Measurements from ENCODE around the gene HOXD9.
A peak's percentile ranks its signal among the peaks of the same experiment; 100 is the strongest.

The HOXD9 gene

GRCh38 chr2:176130957-176131847 is 8.7 kb downstream of the HOXD9 start:
- H3K4me3 ChIP-seq (ENCODE audit: low read depth, low read length): peak overlapping the region; percentile 37
- peak overlapping the region; percentile 78 for H3K9ac ChIP-seq (ENCODE audit: low read length)
- no peak overlapping the region for H3K27ac ChIP-seq (ENCODE audit: low read depth, low read length)
- H3K9me3 ChIP-seq (ENCODE audit: control insufficient read depth, insufficient read depth, low read depth, low read length): no peaks in the 10 kb centered on the region
- H3K36me3 ChIP-seq (ENCODE audit: control insufficient read depth, insufficient read depth, low read length): no peaks in the 10 kb centered on the region
- H3K4me1 ChIP-seq (ENCODE audit: control insufficient read depth, insufficient read depth, low read length): peaks cover 27% of the 10 kb centered on the region
- H3K27me3 ChIP-seq (ENCODE audit: control insufficient read depth, insufficient read depth, low read length): peaks cover 100% of the 10 kb centered on the region

- Histone ChIP-seq H3K36me3 (ENCODE audit: control insufficient read depth, insufficient read depth, low read length) (no peaks in the 10 kb centered on the region), H3K4me1 (ENCODE audit: control insufficient read depth, insufficient read depth, low read length) (peaks cover 27% of the 10 kb centered on the region), H3K27me3 (ENCODE audit: control insufficient read depth, insufficient read depth, low read length) (peaks cover 100% of the 10 kb centered on the region), H3K9ac (ENCODE audit: low read length) (peak overlapping the region; percentile 81), H3K9me3 (ENCODE audit: control insufficient read depth, insufficient read depth, low read depth, low read length) (no peaks in the 10 kb centered on the region), H3K4me3 (ENCODE audit: low read depth, low read length) (peak overlapping the region; percentile 37; the same call in 1 of the 2 replicates), H3K27ac (ENCODE audit: low read depth, low read length) (no peak overlapping the region)
Observed at GRCh38 chr2:176131848-176132158, 9.3 kb downstream of the HOXD9 start.

GRCh38 chr2:176132205-176133171 is 10.0 kb downstream of the HOXD9 start:
- Histone ChIP-seq H3K4me3 (ENCODE audit: low read depth, low read length) (peak overlapping the region; percentile 37; the same call in 1 of the 2 replicates), H3K36me3 (ENCODE audit: control insufficient read depth, insufficient read depth, low read length) (no peaks in the 10 kb centered on the region), H3K9me3 (ENCODE audit: control insufficient read depth, insufficient read depth, low read depth, low read length) (no peaks in the 10 kb centered on the region), H3K4me1 (ENCODE audit: control insufficient read depth, insufficient read depth, low read length) (peaks cover 27% of the 10 kb centered on the region), H3K27me3 (ENCODE audit: control insufficient read depth, insufficient read depth, low read length) (peaks cover 100% of the 10 kb centered on the region), H3K27ac (ENCODE audit: low read depth, low read length) (no peak overlapping the region), H3K9ac (ENCODE audit: low read length) (peak overlapping the region; percentile 81)

- Histone ChIP-seq H3K9me3 (ENCODE audit: control insufficient read depth, insufficient read depth, low read depth, low read length) (no peaks in the 10 kb centered on the region), H3K36me3 (ENCODE audit: control insufficient read depth, insufficient read depth, low read length) (no peaks in the 10 kb centered on the region), H3K4me3 (ENCODE audit: low read depth, low read length) (peak overlapping the region; percentile 4; the same call in 1 of the 2 replicates), H3K27ac (ENCODE audit: low read depth, low read length) (no peak overlapping the region), H3K9ac (ENCODE audit: low read length) (peak overlapping the region; percentile 68), H3K4me1 (ENCODE audit: control insufficient read depth, insufficient read depth, low read length) (peaks cover 21% of the 10 kb centered on the region), H3K27me3 (ENCODE audit: control insufficient read depth, insufficient read depth, low read length) (peaks cover 100% of the 10 kb centered on the region)
Observed at GRCh38 chr2:176133389-176133788, 10.9 kb downstream of the HOXD9 start.

- H3K27ac ChIP-seq (ENCODE audit: low read depth, low read length): no peak overlapping the region
- peaks cover 17% of the 10 kb centered on the region for H3K4me1 ChIP-seq (ENCODE audit: control insufficient read depth, insufficient read depth, low read length)
- no peaks in the 10 kb centered on the region for H3K9me3 ChIP-seq (ENCODE audit: control insufficient read depth, insufficient read depth, low read depth, low read length)
- H3K9ac ChIP-seq (ENCODE audit: low read length): peak overlapping the region; percentile 68
- peaks cover 100% of the 10 kb centered on the region for H3K27me3 ChIP-seq (ENCODE audit: control insufficient read depth, insufficient read depth, low read length)
- H3K4me3 ChIP-seq (ENCODE audit: low read depth, low read length): no peak overlapping the region
- H3K36me3 ChIP-seq (ENCODE audit: control insufficient read depth, insufficient read depth, low read length): no peaks in the 10 kb centered on the region
Observed at GRCh38 chr2:176134035-176134434, 11.5 kb downstream of the HOXD9 start.

- Histone ChIP-seq H3K36me3 (ENCODE audit: control insufficient read depth, insufficient read depth, low read length) (no peaks in the 10 kb centered on the region), H3K27me3 (ENCODE audit: control insufficient read depth, insufficient read depth, low read length) (peaks cover 100% of the 10 kb centered on the region), H3K4me1 (ENCODE audit: control insufficient read depth, insufficient read depth, low read length) (peaks cover 14% of the 10 kb centered on the region), H3K9ac (ENCODE audit: low read length) (peak overlapping the region; percentile 68), H3K4me3 (ENCODE audit: low read depth, low read length) (no peak overlapping the region; the same call in 1 of the 2 replicates), H3K9me3 (ENCODE audit: control insufficient read depth, insufficient read depth, low read depth, low read length) (no peaks in the 10 kb centered on the region), H3K27ac (ENCODE audit: low read depth, low read length) (no peak overlapping the region)
Observed at GRCh38 chr2:176135035-176135440, 12.5 kb downstream of the HOXD9 start.

GRCh38 chr2:176136374-176137251 is 14.1 kb downstream of the HOXD9 start:
- Histone ChIP-seq H3K36me3 (ENCODE audit: control insufficient read depth, insufficient read depth, low read length) (no peaks in the 10 kb centered on the region), H3K4me3 (ENCODE audit: low read depth, low read length) (peak overlapping the region; percentile 53), H3K27me3 (ENCODE audit: control insufficient read depth, insufficient read depth, low read length) (peaks cover 100% of the 10 kb centered on the region), H3K27ac (ENCODE audit: low read depth, low read length) (no peak overlapping the region; the same call in 1 of the 2 replicates), H3K9ac (ENCODE audit: low read length) (peak overlapping the region; percentile 68), H3K9me3 (ENCODE audit: control insufficient read depth, insufficient read depth, low read depth, low read length) (no peaks in the 10 kb centered on the region), H3K4me1 (ENCODE audit: control insufficient read depth, insufficient read depth, low read length) (peaks cover 14% of the 10 kb centered on the region)

GRCh38 chr2:176137252-176137580 is 14.7 kb downstream of the HOXD9 start:
- Histone ChIP-seq H3K36me3 (ENCODE audit: control insufficient read depth, insufficient read depth, low read length) (no peaks in the 10 kb centered on the region), H3K27me3 (ENCODE audit: control insufficient read depth, insufficient read depth, low read length) (peaks cover 100% of the 10 kb centered on the region), H3K4me1 (ENCODE audit: control insufficient read depth, insufficient read depth, low read length) (peaks cover 14% of the 10 kb centered on the region), H3K9me3 (ENCODE audit: control insufficient read depth, insufficient read depth, low read depth, low read length) (no peaks in the 10 kb centered on the region), H3K9ac (ENCODE audit: low read length) (peak overlapping the region; percentile 68), H3K27ac (ENCODE audit: low read depth, low read length) (no peak overlapping the region; the same call in 1 of the 2 replicates), H3K4me3 (ENCODE audit: low read depth, low read length) (peak overlapping the region; percentile 53)

- H3K9ac ChIP-seq (ENCODE audit: low read length): peak overlapping the region; percentile 63
- no peaks in the 10 kb centered on the region for H3K9me3 ChIP-seq (ENCODE audit: control insufficient read depth, insufficient read depth, low read depth, low read length)
- H3K4me1 ChIP-seq (ENCODE audit: control insufficient read depth, insufficient read depth, low read length): peaks cover 14% of the 10 kb centered on the region
- peak overlapping the region; percentile 53; the same call in 1 of the 2 replicates for H3K4me3 ChIP-seq (ENCODE audit: low read depth, low read length)
- H3K36me3 ChIP-seq (ENCODE audit: control insufficient read depth, insufficient read depth, low read length): no peaks in the 10 kb centered on the region
- no peak overlapping the region for H3K27ac ChIP-seq (ENCODE audit: low read depth, low read length)
- H3K27me3 ChIP-seq (ENCODE audit: control insufficient read depth, insufficient read depth, low read length): peaks cover 100% of the 10 kb centered on the region
Observed at GRCh38 chr2:176137906-176138305, 15.4 kb downstream of the HOXD9 start.

GRCh38 chr2:176138526-176138922 is 16.0 kb downstream of the HOXD9 start:
- H3K36me3 ChIP-seq (ENCODE audit: control insufficient read depth, insufficient read depth, low read length): no peaks in the 10 kb centered on the region
- no peaks in the 10 kb centered on the region for H3K9me3 ChIP-seq (ENCODE audit: control insufficient read depth, insufficient read depth, low read depth, low read length)
- H3K27me3 ChIP-seq (ENCODE audit: control insufficient read depth, insufficient read depth, low read length): peaks cover 100% of the 10 kb centered on the region
- H3K4me1 ChIP-seq (ENCODE audit: control insufficient read depth, insufficient read depth, low read length): peaks cover 14% of the 10 kb centered on the region
- no peak overlapping the region for H3K27ac ChIP-seq (ENCODE audit: low read depth, low read length)
- peak overlapping the region; percentile 63 for H3K9ac ChIP-seq (ENCODE audit: low read length)
- peak overlapping the region; percentile 12; the same call in 1 of the 2 replicates for H3K4me3 ChIP-seq (ENCODE audit: low read depth, low read length)

All from HUES6 (cell line).